ENCODE data around the gene CLIP1.
A peak's percentile ranks its signal among the peaks of the same experiment; 100 is the strongest.
"Not testable (repeated sequence)": the region's sequence is repeated elsewhere in the genome, so short reads cannot be mapped to it uniquely, and the experiment has no call there.

The CLIP1 gene

DNA sequence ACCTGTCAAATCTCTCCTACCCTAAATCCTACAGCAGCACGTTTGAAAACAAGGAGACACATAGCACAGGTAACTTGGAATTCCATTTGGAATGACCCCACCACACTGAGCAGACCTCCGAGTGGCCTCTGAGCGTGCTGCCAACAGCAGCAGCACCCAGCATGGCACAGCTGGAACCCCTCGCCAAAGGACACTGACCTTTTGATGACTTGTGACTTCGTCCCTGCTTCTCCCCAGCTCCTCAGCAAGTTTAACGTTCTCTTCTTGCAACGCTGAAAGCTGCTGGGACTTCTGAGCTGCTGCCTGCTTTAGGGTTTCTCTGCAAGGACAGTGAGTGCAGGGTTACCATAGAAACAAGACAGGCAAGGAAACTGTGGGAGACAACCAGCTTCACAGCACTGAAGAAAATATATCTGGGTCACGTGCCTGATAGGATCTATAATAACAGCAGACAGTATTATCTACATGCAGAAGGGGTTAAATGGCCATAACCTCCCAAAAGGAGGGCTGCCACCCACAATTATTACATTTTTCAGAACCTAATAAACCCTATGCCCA, 112.8 kb downstream of the CLIP1 start:
- no peak for DNase-seq

DNA sequence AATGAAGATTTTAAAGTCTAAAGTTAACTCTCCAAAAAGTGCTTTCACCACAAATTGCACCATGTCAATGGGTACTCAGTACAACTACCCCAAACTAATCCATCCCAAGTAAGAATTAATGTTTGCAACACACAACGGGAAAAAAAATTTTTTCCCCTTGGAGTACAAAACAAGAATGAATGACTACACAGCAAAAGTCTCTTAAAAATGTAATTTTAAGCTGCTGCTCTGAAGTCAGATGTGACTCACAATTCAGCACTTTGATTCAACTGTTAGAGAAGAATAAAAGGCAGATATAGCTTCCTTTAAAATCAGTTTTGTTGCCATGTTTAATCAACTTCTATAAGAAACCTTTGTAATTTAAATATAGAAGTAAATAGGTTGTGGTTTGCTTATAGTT, 113.7 kb downstream of the CLIP1 start:
- DNase-seq: no peak

DNA sequence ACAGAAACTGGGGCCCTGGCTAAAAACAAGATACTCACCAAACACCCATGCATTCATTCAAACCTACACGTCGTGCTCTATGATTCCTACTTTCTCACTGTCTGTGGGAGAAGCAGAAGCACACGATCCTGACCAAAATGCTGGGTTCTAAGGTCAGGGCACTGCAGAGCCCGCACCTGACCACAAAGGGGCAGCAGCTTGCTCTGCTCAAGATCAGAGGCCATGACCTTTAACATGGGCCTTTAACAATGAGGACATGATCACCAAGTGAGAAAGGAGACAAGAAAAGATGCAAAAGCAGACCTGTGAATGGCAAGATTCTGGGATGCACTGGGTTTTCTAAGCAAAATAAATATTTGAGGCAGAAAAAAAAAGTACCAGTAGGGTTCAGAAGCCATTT, 116.1 kb downstream of the CLIP1 start:
- DNase-seq: no peak

GRCh38 chr12:122304924-122305323, 117.5 kb downstream of the CLIP1 start:
- DNase-seq: no peak

- DNase-seq: no peak
Observed at GRCh38 chr12:122303068-122303467, 119.4 kb downstream of the CLIP1 start.

- no peak for DNase-seq
Observed at GRCh38 chr12:122298071-122298748, 124.3 kb downstream of the CLIP1 start.

GRCh38 chr12:122297494-122297893, 125.0 kb downstream of the CLIP1 start:
- no peak for DNase-seq

- DNase-seq: no peak
Observed at GRCh38 chr12:122295877-122296276, 126.6 kb downstream of the CLIP1 start.

- DNase-seq: no peak
Observed at GRCh38 chr12:122293081-122293480, 129.4 kb downstream of the CLIP1 start.

- no peak for DNase-seq
Observed at GRCh38 chr12:122291431-122291830, 131.0 kb downstream of the CLIP1 start.

DNA sequence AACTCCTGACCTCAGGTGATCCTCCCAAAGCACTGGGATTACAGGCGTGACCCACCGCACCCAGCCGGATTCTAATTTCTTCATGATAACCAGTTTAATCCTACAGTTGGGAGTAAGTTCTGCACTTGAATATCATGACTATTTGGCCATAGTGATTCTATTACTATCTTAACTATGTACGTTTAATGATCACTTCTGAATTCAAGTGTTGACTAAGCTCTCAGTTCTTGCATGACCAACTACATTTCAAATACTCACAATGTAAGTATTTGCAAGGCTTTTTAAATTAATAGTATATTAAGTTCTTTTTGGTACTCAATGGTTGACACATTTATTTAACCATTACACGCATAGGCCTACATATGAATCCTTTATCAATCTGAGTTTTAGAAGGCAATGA, 138.8 kb downstream of the CLIP1 start:
- no peak for DNase-seq

- DNase-seq: no peak
Observed at GRCh38 chr12:122282061-122282460, 140.4 kb downstream of the CLIP1 start.

DNA sequence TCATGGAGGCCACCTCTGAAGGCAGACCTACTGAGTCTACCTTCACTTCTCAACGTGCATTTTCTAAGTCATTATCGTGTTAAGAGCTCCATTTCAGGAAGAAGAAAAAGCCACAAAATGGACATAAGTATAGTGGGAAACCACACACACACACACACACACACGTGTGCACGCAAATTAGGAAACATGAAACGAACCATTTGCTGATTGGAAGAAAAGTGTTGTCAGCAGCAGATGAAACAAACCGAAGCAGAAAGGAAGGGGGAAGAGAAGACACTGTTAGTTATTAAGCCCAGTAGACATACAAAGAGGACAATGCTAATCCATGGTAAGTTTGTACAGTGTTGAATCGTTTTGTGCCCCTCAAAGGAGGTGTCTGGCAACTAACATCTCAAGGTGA, 146.2 kb downstream of the CLIP1 start:
- no peak for DNase-seq

DNA sequence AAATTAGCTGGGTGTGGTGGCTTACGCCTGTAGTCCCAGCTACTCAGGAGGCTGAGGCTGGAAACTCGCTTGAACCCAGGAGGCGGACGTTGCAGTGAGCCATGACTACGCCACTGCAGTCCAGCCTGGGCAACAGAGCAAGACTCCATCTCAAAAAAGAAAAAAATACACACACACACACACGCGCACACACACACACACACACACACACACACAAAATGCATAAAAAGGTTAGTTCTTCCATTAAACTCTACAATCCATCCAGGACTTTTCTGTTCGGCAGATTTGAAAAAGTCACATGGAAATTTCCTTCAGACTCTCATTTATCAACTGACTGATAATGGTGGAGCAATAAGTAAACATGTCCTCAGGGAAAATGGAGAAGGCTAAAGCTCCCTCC, 147.0 kb downstream of the CLIP1 start:
- DNase-seq: no peak

- DNase-seq: peak; percentile 93
Observed at GRCh38 chr12:122266230-122266901, 156.1 kb downstream of the CLIP1 start, which contains the start of gene VPS33A. TSS of gene VPS33A (minus strand) at chr12:122266494. CDS start at chr12:122266408, 86 bp downstream.

- DNase-seq: no peak
Observed at GRCh38 chr12:122265886-122266229, 156.6 kb downstream of the CLIP1 start.

DNA sequence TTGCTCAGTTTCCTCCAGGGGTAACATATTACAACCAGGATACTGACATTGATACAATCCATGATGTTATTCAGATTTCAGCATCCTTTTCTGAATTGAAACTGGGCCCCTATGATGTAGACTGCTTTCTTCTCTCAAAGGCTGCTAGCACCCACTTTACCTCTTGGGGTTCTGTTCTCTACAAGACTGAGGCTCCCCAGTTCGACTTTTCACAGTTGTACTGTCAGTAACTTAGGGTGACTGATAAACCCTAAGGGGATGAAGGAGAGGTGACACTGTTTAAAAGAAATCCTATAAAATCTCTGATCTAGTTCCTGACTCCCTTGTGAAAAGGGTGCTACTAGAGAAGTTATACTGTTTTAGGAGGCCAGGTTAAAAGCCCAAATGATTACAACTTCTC, 157.0 kb downstream of the CLIP1 start:
- DNase-seq: no peak

DNA sequence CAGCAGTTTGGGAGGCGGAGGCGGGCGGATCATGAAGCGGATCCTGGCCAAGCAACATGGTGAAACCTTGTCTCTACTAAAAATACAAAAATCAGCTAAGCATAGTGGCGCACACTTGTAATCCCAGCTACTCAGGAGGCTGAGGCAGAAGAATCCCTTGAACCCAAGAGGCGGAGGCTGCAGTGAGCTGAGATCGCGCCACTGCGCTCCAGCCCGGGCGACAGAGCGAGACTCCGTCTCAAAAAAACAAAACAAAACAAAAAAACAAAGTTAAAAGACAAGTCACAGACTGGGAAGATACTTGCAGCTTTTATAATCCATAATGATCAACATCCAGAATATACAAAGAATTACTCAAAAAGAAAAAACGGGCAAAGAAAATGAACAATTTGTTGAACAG, 161.7 kb downstream of the CLIP1 start:
- DNase-seq: not testable (repeated sequence)

GRCh38 chr12:122258939-122259338, 163.5 kb downstream of the CLIP1 start:
- DNase-seq: not testable (repeated sequence)

- DNase-seq: not testable (repeated sequence)
Observed at GRCh38 chr12:122258462-122258861, 164.0 kb downstream of the CLIP1 start.

DNA sequence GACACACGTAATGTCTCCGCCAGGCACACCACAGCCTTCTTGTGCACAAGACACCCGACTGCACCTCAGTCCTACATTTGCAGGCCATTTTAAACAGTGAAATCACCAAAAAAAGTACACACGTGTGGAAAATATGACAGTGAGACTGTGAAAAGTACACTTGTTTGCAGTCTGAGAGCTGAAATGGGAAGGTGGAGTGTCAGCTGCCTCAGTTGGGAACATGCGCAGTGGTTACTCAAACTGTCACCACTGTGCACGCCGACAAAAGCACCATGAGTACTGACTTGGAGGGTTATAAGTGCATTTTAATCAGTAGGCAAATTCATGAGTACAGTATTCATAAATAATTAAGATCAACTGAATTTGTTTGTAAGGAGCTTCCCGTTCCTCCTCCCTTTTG, 171.9 kb downstream of the CLIP1 start:
- DNase-seq: no peak

DNA sequence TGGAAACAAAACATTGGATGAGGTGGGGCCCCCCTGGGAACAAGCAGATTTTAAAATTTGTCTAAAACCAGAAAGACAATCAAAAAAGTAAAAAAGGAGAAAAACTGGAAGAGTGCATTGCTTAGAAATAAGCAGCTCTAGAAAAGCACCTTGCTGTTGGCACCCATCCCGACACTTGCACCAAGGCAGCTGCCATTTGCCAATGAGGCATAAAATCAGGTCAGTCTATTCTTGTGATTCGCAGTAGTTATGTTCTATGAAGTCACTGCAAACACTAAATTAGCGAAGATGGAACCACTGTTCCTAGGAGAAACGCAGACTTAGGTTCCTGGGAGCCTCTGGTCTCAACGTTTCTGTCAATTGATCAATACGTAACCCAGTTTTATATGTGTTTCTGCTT, 172.4 kb downstream of the CLIP1 start:
- DNase-seq: no peak

DNA sequence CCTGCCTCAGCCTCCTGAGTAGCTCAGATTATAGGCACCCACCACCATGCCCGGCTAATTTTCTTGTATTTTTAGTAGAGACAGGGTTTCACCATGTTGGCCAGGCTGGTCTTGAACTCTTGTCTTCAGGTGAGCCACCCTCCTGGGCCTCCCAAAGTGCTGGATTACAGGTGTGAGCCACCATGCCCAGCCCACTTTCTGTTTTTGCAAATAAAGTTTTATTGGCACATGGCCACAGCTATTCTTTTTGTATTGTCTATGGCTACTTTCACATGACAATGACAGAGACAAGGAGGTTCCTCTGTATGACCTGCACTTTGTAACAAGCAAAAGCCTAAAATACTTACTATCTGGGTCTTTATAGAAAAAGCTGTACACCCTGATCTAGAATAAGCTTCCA, 176.9 kb downstream of the CLIP1 start:
- no peak for DNase-seq

Data from effector CD4-positive, alpha-beta T cell (primary cell).